ENCODE measurements around the gene SLC27A2.
"Not testable (repeated sequence)": the region's sequence is repeated elsewhere in the genome, so short reads cannot be mapped to it uniquely, and the experiment has no call there.

GRCh38 chr15:50158236-50158635, 23.8 kb upstream of the SLC27A2 start:
- not testable (repeated sequence) for TF ChIP-seq POLR2A (IDR thresholded peaks at IDR 0.05; ENCODE audit: extremely low read depth, insufficient read length); CTCF (IDR thresholded peaks at IDR 0.05; ENCODE audit: low read depth, low read length); MAX (IDR thresholded peaks at IDR 0.05; ENCODE audit: low read depth, low read length); MYC (IDR thresholded peaks at IDR 0.05; ENCODE audit: low read depth, low read length)
